Measurements from ENCODE around the gene DPYSL4.

GRCh38 chr10:132187430-132188138, 836 bp downstream of the DPYSL4 start:
- no peak for TF ChIP-seq POLR2AphosphoS5 (IDR thresholded peaks at IDR 0.05)
- no peak for TF ChIP-seq CTCF (IDR thresholded peaks at IDR 0.05)

All from prostate gland (tissue), 2 donors.